Activated CD4-positive, alpha-beta memory T cell treated with anti-CD3 and anti-CD28 coated beads for 36 hours (primary cell): ENCODE data around the gene LRRC4B. TPM values are rescaled to one million over a fixed set of nuclear protein-coding genes. Genes with fewer than 3 reads are reported as not detected.
"Not testable (repeated sequence)": the region's sequence is repeated elsewhere in the genome, so short reads cannot be mapped to it uniquely, and the experiment has no call there.

Experiments used
- CTCF ChIA-PET: fragments of 350-600 bp; sonication (Branson Sonifier 250); formaldehyde crosslinking; loops from one replicate; lab custom pipeline; 2021; ENCODE audit warnings: antibody characterized with exemption, inconsistent platforms; lab: Charles Lee
- POLR2A ChIA-PET: fragments of 350-600 bp; sonication (Branson Sonifier 250); formaldehyde crosslinking; loops from one replicate; lab custom pipeline; 2021; ENCODE audit warnings: antibody characterized with exemption; lab: Charles Lee
- DNase-seq: peaks from one replicate; pipeline ENCODE4 v3.0.0-alpha.2; 2020
- H3K27ac Mint-ChIP-seq: one replicate; pipeline ENCODE4 v1.8.0; 2021; ENCODE audit warnings: mixed read lengths
- H3K27me3 Mint-ChIP-seq: one replicate; pipeline ENCODE4 v1.8.0; 2021; ENCODE audit warnings: mixed read lengths
- H3K36me3 Mint-ChIP-seq: one replicate; pipeline ENCODE4 v1.8.0; 2021; ENCODE audit warnings: mixed read lengths
- H3K4me1 Mint-ChIP-seq: one replicate; pipeline ENCODE4 v1.8.0; 2021; ENCODE audit warnings: low read depth, mixed read lengths
- H3K4me3 Mint-ChIP-seq: one replicate; pipeline ENCODE4 v1.8.0; 2021; ENCODE audit warnings: mild to moderate bottlenecking, mixed read lengths
- H3K9me3 Mint-ChIP-seq: one replicate; pipeline ENCODE4 v1.8.0; 2021; ENCODE audit warnings: mixed read lengths
- intact Hi-C: fragments of 100-400 bp; cut with micrococcal nuclease; formaldehyde crosslinking; loops from one replicate; pipeline ENCODE4 v1.15.1; 2023
- total RNA-seq, 2 experiments: library from RNA; stranded (reverse); gene quantifications; one replicate each; pipeline ENCODE4 v1.2.3, GENCODE V29; 2021

LRRC4B gene
- not detected for total RNA-seq

DNA sequence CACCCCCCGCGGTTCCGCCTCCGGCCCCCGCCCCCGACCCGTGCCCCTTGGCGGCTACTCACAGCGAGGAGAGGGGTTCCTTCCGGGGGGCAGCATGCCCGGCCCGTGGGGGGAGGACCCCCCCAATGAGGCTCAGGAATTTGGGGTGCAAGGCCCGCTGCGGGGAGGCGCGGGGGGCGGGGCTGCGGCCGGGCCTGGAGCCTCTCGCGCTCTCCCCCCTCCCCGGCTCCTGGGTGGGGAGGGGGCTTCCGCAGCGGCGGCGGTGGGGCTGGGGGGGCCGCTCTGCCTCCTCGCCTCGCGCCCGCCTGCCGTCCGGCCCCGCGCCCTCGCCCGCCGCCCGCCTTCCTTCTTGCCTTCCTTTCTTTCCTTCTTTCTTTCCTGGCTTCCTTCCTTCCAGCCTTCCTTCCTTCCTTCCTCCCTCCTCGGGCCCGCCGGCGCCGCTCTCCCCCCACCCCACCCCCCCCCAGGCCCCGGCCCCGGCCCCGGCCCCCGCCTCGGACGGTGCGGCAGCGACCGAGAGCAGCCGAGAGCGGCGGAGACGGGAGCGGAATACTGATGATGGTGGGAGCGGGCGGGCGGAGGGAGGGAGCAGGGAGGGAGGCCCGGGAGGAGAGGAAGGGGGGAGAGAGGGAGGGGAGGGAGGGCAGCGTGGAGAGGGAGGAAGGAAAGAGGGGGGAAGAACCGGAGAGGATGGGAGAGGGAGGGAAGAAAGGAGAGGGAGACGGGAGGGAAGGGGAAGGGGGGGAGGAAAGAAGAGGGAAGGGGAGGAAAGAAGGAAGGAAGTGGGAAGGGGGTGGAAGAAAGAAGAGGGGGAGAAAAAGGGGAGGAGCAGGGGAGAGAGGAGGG is at the start of gene LRRC4B:
Gene LRRC4B (minus strand): TSS at position 554 of the 846 bp plus-strand sequence. CDS start 19,597 bp downstream, outside the sequence.
- no peaks in the 10 kb centered on the region for H3K36me3 Mint-ChIP-seq
- no peaks in the 10 kb centered on the region for H3K9me3 Mint-ChIP-seq
- H3K4me1 Mint-ChIP-seq: peaks cover 17% of the 10 kb centered on the region
- POLR2A ChIA-PET: no interaction called here
- intact Hi-C loops: no loop called here
- no peak within 1 kb of the TSS for H3K27ac Mint-ChIP-seq
- no peak within 1 kb of the TSS for H3K4me3 Mint-ChIP-seq
- CTCF ChIA-PET: interaction anchor here (2.5 kb wide), 1 partner anchor 12 kb away, joined by 22 read pairs; no protein-coding TSS in a partner anchor
- H3K27me3 Mint-ChIP-seq: peaks cover 51% of the 10 kb centered on the region
- DNase-seq: no peak

- H3K4me3 Mint-ChIP-seq, CTCF ChIA-PET, DNase-seq, H3K36me3 Mint-ChIP-seq, POLR2A ChIA-PET, H3K27ac Mint-ChIP-seq, intact Hi-C loops, H3K4me1 Mint-ChIP-seq, H3K9me3 Mint-ChIP-seq: not testable (repeated sequence)
- H3K27me3 Mint-ChIP-seq: peaks cover 19% of the 10 kb centered on the region
Measured at GRCh38 chr19:50612504-50613404, 44.5 kb upstream of the LRRC4B start.

GRCh38 chr19:50607874-50608785 is 39.9 kb upstream of the LRRC4B start:
- intact Hi-C loops: loop anchor here (5.0 kb wide), 2 partner anchors 49 to 174 kb away; no protein-coding TSS in a partner anchor
- H3K4me1 Mint-ChIP-seq: no peaks in the 10 kb centered on the region
- peak; percentile 89 for DNase-seq
- ChIA-PET CTCF (interaction anchor here (0.6 to 1.3 kb wide), 5 partner anchors 20 to 314 kb away, joined by 3 to 5 read pairs (median 3); no protein-coding TSS in a partner anchor), POLR2A (interaction anchor here (0.7 kb wide), 1 partner anchor 97 kb away, joined by 3 read pairs; the partner anchor contains the start of gene JOSD2)
- H3K27ac Mint-ChIP-seq: no peak overlapping the region
- no peaks in the 10 kb centered on the region for H3K36me3 Mint-ChIP-seq
- H3K4me3 Mint-ChIP-seq: no peak overlapping the region
- peaks cover 6% of the 10 kb centered on the region for H3K9me3 Mint-ChIP-seq
- H3K27me3 Mint-ChIP-seq: peaks cover 28% of the 10 kb centered on the region

DNA sequence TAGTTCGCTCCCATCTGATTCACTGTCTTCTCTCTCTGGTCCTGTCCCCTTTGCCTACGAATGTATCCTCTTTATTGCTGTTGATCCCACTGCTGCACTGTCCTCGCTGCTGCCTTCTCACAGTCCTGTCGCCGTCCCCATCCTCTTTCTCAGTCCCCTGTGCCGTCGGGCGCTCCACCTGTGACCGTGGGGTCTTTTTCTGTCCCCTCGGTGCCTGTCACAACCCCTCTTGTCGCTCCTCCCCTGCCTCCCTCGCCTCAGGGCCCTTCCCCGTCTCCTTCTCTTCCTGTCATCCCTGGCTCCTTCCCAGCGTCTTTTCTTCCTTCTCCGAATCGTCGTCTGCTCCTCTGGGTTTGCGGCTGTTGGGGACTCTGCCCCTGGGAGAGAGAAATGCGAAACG is 39.2 kb upstream of the LRRC4B start:
- H3K4me3 Mint-ChIP-seq: no peak overlapping the region
- intact Hi-C loops: loop anchor here (5.0 kb wide), 2 partner anchors 50 to 175 kb away; no protein-coding TSS in a partner anchor

GRCh38 chr19:50606059-50606836 is 38.0 kb upstream of the LRRC4B start:
- POLR2A ChIA-PET: not testable (repeated sequence)
- CTCF ChIA-PET: interaction anchor here (1.5 kb wide), 1 partner anchor 316 kb away, joined by 4 read pairs; no protein-coding TSS in a partner anchor
- peaks cover 41% of the 10 kb centered on the region for H3K27me3 Mint-ChIP-seq

More for the DNA sequence above, 39.2 kb upstream of the LRRC4B start:
- Mint-ChIP-seq H3K36me3 (no peaks in the 10 kb centered on the region), H3K9me3 (peaks cover 6% of the 10 kb centered on the region), H3K4me1 (no peaks in the 10 kb centered on the region), H3K27ac (no peak overlapping the region), H3K27me3 (peaks cover 33% of the 10 kb centered on the region)
- DNase-seq: no peak
- ChIA-PET POLR2A (no interaction called here), CTCF (interaction anchor here (0.6 to 1.1 kb wide), 4 partner anchors 19 to 315 kb away, joined by 3 to 5 read pairs (median 4); no protein-coding TSS in a partner anchor)

GRCh38 chr19:50604264-50605073 is 36.2 kb upstream of the LRRC4B start:
- H3K36me3 Mint-ChIP-seq, H3K4me3 Mint-ChIP-seq, POLR2A ChIA-PET, CTCF ChIA-PET, H3K4me1 Mint-ChIP-seq, H3K9me3 Mint-ChIP-seq, DNase-seq, H3K27ac Mint-ChIP-seq: not testable (repeated sequence)
- H3K27me3 Mint-ChIP-seq: peaks cover 39% of the 10 kb centered on the region
- intact Hi-C loops: loop anchor here (5.0 kb wide), 2 partner anchors 53 to 178 kb away; no protein-coding TSS in a partner anchor

More at GRCh38 chr19:50606059-50606836, 38.0 kb upstream of the LRRC4B start:
- not testable (repeated sequence) for H3K4me1 Mint-ChIP-seq, H3K36me3 Mint-ChIP-seq, H3K9me3 Mint-ChIP-seq, H3K4me3 Mint-ChIP-seq, H3K27ac Mint-ChIP-seq, DNase-seq
- intact Hi-C loops: loop anchor here (5.0 kb wide), 2 partner anchors 51 to 176 kb away; no protein-coding TSS in a partner anchor

DNA sequence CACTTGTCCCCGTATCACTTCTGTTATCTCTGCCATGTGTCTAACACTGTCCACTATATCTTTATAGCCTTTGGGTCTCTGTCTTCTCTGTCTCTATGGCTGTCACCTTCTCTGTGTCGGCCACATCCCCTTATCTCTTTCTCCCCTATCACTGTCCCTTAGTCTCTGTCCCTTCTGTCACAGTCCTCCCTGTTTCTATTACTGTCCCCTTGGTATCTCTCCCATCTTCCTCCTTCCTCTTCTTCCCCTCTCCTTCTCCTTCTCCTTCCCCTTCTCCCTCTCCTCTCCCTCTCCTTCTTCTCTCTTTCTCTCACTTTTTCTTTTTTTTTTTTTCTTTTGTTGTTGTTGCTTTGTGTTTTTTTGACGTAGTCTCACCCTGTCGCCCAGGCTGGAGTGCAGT is 34.7 kb upstream of the LRRC4B start:
- DNase-seq: no peak
- Mint-ChIP-seq H3K36me3 (no peaks in the 10 kb centered on the region), H3K4me3 (no peak overlapping the region), H3K27ac (no peak overlapping the region), H3K9me3 (no peaks in the 10 kb centered on the region), H3K4me1 (no peaks in the 10 kb centered on the region), H3K27me3 (peaks cover 35% of the 10 kb centered on the region)
- POLR2A ChIA-PET: no interaction called here
- intact Hi-C loops: no loop called here
- CTCF ChIA-PET: no interaction called here

DNA sequence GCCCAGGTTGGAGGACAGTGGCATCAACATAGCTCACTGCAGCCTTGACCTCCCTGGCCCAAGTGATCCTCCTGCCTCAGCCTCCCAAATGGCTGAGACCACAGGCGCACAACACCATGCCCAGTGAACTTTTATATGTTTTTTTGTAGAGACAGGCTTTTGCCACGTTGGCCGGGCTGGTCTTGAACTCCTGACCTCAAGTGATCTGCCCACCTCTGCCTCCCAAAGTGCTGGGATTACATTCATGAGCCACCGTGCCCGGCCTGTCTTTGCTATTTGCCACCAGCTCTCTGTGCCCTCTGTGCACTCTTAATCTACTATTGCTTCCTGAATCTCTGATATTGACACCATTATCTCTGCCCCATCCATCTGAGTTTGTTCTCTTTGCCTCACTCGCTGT is 34.3 kb upstream of the LRRC4B start:
- H3K27ac Mint-ChIP-seq: no peak overlapping the region
- peaks cover 35% of the 10 kb centered on the region for H3K27me3 Mint-ChIP-seq
- intact Hi-C loops: no loop called here
- DNase-seq: no peak
- H3K4me1 Mint-ChIP-seq: no peaks in the 10 kb centered on the region
- CTCF ChIA-PET: no interaction called here
- POLR2A ChIA-PET: no interaction called here
- H3K36me3 Mint-ChIP-seq: no peaks in the 10 kb centered on the region
- no peak overlapping the region for H3K4me3 Mint-ChIP-seq
- H3K9me3 Mint-ChIP-seq: no peaks in the 10 kb centered on the region

DNA sequence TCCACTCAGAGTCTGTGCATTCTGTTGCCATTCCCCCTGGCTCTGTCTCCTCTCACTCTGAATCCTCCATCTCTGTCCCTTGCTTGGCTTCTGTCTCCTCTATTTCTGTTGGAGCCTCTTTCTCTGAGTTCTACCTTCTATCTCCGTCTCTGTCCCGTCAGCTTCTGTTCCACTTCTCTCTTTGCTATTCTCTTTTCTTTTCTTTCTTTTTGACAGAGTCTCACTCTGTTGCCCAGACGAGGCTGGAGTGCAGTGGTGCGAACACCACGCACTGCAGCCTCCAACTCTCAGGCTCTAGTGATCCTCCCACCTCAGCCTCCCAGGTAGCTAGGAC is 33.8 kb upstream of the LRRC4B start:
- Mint-ChIP-seq H3K4me3 (no peak overlapping the region), H3K27ac (no peak overlapping the region), H3K36me3 (no peaks in the 10 kb centered on the region), H3K4me1 (no peaks in the 10 kb centered on the region), H3K9me3 (no peaks in the 10 kb centered on the region), H3K27me3 (peaks cover 31% of the 10 kb centered on the region)
- intact Hi-C loops: no loop called here
- no peak for DNase-seq
- POLR2A ChIA-PET: no interaction called here
- CTCF ChIA-PET: no interaction called here

GRCh38 chr19:50601407-50602088 is 33.3 kb upstream of the LRRC4B start:
- ChIA-PET CTCF (no interaction called here), POLR2A (no interaction called here)
- DNase-seq: no peak
- intact Hi-C loops: no loop called here
- Mint-ChIP-seq H3K4me1 (no peaks in the 10 kb centered on the region), H3K36me3 (no peaks in the 10 kb centered on the region), H3K9me3 (no peaks in the 10 kb centered on the region), H3K27me3 (peaks cover 28% of the 10 kb centered on the region), H3K4me3 (no peak overlapping the region), H3K27ac (no peak overlapping the region)
